Activated naive CD4-positive, alpha-beta T cell treated with Interleukin-2 at 50 U/mL for 16 hours (primary cell): ENCODE measurements around the gene CMC2.

Experiments
- DNase-seq: peaks from one replicate; pipeline ENCODE4 v3.0.0-alpha.2; 2020

CMC2 gene

DNA sequence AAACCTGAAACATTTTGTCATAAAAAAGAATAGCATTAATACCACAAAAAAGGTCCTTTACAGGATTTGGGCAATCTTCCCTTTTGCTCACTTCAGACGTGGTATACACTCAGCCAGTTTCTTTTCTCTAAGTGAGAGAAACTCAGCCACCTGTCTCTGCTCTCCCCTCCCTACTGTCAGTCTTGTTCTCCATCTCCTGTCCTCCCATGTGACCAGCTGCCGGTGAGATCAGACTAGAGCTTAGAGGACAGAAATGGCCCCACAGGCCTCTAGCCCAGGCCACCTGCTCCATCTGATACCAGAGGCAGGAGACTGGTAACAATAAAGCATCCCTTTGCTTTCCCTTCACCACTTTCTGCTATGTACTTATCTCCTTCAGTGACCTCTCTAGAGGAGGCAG lies 34.9 kb downstream of the CMC2 start:
- DNase-seq: no peak

DNA sequence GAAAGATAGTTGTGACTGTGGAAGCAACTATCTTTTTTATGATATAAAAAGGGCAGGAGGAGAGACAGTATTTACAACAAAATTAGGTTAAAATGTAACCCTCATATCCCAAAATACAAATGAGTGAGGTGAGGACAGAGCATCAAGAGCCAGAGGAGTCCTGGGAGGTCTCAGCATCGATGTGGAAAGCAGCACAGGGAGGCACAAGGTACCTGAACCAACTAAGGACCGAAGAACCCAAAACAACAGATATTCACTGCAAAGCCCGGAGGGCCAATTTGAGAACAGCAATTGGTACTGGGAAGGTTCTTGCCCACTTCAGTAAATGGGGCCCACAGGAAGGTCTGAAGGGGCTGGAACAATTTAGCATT lies 37.6 kb downstream of the CMC2 start:
- no peak for DNase-seq

DNA sequence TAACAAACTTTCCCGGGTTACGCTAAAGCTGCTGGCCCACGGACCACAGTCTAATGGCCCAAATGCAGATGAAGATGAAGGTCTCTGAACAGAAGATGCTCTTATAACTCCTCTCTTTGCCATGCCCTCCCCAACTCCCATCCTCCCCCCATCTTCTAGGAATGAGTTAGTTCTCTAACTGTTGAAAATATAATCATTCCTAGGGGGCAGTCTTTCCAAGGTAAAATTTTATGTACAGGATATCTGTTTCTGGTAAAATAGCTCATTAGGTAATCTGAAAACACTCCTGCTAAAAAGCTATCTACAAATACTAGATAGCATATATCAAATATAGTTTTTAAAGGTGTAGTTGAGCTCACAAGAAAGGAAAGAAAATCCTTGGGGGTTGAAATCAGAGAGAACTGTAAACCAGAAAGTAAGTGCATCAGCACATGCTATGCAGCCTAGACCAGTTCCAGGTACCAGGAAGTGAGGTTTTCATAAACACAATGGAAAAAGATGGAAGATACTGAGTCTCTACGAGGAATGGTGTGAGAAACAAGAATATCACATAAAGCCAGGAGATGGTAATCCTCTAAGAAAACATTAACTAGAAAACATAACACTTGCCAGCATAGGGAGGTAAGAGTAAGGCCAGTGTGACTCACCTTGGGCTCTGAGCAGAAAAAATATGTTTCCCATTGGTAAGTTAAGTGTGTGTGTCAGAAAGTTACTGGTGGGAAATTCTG lies 38.1 kb downstream of the CMC2 start:
- no peak for DNase-seq

DNA sequence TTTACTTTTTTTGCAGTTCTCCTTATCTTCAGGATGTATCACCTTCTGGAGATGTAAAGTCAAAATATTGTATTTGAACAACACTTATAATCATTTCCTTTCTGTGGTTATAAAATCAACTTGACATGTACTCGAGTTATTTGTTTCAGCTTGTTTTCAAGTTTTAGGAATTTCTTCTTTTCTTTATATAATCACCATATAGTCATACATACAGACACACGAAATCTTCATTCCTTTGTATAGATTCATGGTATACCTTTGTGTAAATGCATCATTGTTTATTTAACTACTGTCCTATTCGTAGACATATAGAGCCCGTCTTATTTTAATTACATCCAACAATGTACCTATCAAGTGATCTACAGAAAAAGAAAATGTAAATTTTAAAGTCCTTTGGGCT lies 40.1 kb downstream of the CMC2 start:
- no peak for DNase-seq

DNA sequence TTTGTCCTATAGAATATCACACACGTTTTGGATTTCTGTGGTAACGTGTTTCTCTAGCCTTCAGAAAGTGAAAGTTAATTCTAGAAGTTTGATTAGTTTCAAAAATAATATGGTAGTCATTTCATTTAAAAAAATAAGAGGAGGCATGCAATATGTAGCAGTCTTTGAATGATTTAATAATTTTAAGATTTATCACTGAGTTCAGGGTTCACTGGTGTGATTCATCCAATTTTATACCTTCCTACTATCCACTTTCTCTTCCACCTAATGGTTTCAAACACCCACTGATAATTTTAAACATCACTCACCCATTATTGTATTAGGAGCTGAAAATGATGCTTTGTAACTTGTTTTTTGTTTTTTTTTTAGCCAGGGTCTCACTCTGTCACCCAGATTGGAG lies 42.3 kb downstream of the CMC2 start:
- no peak for DNase-seq

DNA sequence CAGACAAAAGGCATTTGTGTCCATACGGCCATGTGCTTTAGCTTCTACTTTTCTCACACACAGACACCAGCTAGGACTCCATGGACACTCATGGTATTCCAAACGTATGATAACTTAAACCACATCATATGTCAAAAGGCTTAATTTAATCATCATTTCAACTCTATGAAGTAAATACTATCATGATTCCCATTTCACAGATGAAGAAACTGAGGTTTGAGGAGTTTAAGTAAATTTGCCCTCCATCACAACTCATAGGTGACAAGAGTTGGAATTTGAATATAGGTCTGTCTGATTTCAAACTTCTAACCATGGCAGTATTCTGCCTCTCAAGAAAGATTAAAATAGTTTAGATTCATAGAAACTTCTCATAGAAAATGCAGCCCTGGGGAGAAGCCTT lies 43.8 kb downstream of the CMC2 start:
- DNase-seq: no peak

DNA sequence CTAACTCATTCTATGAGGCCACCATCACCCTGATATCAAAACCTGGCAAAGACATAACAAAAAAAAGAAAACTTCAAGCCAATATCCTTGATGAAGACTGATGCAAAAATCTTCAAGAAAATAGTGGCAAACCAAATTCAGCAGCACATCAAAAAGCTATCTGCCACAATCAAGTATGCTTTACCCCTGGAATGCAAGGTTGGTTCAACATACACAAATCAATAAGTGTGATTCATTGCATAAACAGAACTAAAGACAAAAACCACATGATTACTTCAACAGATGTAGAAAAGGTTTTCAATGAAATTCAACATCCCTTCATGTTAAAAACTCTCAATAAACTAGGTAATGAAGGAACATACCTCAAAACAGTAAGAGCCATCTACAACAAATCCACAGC lies 48.4 kb downstream of the CMC2 start:
- no peak for DNase-seq

DNA sequence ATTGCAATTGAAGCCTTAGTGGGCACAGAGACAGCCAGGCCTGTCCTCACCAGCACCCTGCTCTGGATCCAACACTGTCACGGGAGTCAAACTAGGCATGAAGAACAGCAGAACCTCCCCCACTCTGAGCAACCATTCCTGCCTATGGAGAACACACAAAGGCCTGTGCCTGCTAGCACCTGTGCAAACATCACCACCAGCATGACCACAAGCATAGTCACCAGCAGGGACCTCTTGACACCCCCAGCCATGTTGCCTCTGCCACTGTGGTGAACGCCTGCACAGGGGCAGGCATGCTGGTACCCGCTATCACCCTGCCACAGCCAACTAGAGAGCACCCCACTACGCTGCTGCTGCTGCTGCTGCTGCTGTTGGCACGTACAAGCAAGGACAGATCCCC lies 51.7 kb downstream of the CMC2 start:
- no peak for DNase-seq

DNA sequence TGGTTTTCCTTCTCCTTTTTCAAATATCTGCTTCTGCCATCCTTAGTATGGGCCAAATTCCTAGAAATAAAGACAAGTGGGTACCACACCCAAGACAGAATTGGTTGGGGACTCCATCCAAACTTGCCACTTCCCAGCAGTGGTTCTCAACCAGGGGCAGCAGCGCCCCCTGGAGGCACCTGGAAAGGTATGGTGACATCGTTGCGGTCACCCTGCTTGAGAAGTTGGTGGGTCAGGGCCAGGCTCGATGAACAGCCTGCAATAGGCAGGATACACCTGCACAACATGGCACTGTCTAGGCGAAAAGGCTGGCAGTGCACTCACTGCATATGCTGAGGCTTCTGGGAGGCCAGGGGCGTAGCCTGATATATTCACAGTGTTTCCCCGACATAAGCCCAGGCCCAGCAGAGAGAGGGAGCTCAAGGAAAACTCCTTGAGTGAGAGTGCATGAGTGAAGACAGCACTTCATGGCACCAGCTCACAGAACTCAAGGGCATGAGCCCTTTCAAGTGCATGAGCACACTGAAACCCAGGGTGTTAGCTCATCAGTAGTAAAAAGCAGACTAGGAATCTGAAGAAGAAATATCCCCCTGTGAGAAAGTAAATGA lies 57.7 kb downstream of the CMC2 start:
- DNase-seq: peak; percentile 32

DNA sequence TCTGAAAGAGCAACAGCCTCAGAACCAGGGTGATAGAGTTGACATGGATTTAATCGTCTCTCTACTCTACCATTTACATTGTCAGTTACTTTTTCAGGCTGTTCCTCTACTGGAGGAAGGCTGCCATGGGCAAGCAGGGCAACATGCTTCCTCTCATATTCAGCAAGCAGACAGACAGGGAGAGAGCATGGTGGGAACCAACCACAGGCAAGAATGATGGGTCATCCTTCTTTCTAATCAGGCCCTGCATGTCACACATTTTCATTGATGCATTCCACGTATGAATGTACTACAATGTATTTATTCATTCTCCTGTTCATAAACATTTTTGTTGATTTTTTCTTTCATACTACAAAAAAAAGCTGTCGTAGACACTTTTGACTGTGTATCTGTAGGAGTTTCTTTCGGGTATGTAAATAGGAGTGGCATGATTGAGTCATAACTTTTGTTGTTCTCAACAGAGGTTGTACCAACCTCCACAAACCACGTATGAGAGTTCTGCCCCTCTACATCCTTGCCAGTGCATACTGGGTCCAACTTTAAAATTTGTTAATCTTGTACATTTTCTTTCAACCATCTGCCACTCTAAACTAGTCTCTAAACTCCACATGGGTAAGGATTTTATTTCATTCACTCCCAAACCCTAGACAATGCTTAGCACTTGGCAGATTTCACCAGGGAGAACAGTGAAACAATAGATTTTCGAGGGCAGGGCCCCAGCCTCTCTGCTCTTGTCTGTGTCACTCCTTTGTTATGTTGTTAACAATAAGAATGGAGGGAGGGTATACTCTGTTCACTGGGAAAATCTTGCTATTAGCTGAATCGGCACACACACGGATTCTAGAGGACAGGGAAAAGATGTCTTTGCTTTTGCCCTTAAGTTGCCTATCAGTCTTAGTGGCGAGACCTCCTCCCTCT lies 58.7 kb downstream of the CMC2 start:
- no peak for DNase-seq

DNA sequence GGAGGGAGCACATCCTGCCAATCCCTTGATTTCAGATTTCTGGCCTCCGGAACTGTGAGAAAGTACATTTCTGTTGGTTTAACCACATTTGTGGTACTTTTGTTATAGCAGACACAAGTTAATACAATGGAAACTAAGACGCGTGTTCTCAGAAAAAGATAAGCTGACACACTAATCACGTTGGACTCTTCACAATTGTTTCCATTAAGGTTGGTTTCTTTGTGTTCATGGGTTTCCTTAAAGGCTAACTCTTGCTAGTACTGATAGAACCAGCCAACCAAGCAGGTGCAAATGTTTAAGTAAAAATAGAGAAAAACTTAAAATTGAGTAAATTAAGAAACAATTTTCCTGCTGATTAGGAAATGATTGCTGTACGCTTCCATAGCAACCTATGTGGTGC lies 59.4 kb downstream of the CMC2 start:
- no peak for DNase-seq

DNA sequence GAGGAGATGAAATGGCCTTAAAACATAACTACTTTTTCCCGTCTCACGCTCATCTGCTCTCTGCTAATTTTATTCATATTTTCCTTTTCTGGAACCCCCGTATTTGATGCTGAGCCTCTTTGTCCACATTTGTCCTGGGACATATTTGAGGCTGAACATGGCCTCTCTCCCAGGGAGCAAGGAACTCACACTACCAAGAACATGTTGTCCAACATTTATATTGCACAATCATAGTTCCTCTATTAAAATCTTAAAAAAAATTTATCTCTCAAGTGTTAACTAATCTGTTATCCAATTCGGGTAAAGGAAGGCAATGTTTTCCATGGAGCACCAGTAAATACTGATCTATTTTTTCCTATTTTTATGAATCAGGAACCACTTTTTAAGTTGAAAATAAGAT lies 60.2 kb downstream of the CMC2 start:
- no peak for DNase-seq

DNA sequence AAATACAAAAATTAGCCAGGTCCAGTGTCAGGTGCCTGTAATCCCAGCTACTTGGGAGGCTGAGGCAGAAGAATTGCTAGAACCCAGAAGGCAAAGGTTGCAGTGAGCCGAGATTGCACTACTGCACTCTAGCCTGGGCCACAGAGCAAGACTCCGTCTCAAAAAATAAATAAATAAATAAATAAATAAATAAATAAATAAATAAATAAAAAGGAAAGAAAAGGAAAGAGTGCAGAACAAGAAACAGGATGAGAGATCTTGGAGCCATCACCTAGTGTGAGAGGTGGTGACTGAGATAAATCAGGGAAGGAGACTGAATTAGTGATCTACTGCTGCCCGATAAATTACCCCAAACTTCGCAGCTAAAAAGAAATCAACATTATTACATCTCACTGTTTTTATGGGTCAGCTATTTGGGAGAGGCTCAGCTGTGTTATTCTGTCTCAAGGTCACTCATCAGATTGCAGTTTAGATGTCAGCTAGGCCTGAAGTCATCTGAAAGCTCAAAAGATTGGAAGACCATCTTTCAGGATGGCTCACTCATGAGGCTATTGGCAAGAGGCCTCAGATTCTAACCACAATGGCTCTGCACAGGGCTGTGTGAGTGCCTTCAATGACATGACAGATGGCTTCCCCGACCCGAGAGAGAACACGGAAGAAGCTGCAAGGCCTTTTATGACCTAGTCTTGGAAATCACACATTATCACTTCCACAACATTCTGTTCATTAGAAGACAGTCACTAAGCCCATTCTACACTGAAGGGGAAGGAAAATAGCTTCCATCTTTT lies 66.4 kb downstream of the CMC2 start:
- no peak for DNase-seq

DNA sequence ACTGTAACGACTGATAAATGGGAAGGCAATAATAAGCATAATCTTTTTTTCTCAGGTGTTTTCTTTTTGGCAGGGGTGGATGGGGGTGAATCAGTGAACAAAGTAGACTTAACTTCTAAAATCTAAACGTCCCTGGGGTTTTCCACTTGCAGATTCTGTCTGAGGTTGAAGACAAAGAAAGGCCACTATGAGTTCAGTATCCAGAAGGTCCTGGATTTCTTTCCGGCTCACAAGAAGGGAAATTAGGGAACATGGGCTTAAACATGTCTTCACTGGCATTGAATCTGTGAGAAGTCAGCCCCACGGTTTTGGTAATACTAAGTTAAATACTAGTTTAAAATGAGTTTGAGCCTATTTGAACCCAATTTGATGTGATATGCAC lies 67.8 kb downstream of the CMC2 start:
- no peak for DNase-seq

DNA sequence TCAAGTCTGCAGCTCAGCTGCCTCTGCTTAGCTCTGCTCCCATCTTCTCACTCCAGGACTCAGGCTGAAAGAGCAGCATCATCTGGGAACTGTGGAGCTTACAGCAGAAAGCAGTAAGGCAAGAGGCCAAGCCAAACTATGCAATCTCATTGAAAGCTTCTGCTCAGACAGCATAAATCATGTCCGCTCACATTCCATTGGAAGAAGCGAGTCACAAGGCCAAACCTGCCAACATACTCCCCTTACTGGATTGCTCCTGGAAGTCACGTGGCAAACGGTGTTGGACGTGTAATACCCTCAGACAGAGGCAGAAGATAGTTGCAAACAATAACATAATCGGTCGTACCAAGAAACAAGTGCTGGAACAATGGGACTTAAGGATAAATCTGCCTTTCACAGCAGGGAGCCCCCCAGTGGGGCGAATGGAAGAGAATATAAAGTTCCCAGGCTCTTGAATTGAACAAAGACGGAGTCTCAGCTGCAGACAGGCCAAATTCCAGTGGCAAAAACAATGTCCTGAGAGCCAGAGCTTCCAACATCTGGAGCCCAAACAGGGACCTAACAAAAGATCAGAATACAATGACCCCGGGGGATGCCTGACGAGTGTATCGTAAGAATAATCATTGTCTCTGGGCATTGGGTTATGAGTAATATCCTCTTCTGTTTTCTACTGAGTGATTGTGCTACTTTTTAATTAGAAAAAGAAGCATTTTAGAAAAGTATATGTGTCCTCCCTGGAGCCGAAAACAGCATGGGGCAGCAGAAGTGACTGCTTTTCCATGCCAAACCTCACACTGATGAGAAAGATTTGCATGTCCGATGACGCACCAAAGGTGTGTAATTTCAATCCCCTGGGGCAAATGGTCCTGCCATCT lies 68.4 kb downstream of the CMC2 start:
- DNase-seq: no peak

DNA sequence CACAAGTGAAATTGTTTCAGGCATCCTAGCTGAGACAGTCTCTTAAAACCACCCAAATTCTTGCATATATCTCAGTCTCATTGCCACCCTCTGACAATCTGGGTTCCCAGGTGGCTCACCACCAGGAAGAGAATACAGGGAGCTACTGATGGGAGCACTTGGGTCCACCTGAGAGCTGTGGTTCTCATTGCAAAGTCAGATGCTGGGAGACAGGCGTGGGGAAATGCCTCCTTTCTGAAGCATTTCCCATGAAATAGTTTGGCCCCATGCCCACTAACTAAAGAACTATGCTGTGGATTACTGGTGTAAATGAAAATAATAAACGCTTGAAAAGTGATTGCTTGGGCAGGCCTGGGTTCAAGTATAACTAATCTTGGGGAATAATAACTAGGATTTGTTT lies 70.3 kb downstream of the CMC2 start:
- DNase-seq: no peak

DNA sequence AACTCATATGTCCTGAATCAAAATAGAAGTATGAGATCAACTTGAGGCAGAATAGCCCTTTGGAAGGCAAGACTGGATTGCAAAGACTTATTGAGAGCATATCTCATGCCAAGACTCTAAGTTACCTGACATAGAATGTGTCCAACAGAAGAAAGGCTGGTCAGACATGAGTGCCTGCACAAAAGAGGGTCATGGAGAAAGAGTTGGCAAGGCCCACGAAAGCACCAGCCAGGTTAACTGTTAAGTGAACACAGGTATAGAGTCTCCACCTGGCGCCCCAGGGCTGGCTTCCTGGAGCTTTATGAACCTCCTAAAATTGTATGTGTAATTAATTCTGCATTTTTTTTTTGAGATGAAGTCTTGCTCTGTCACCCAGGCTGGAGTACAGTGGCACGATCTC lies 71.0 kb downstream of the CMC2 start:
- no peak for DNase-seq

DNA sequence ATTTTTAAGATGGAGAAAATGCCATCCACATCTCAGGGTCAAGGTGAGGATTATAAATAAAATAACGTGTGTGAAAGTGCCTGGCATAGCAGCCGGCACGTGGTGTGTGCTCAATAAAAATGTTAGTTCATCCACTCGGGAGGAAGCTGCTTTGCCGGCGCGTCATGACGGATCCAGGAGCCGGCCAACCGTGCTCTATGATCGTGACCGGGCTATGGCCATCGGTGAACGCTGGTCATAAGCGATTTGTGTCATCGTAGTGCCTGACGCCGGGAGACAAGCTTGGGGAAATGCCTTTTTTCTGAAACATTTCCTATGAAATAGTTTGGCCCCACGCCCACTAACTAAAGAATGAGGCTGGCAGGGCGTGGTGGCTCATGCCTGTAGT lies 74.0 kb downstream of the CMC2 start:
- DNase-seq: no peak

DNA sequence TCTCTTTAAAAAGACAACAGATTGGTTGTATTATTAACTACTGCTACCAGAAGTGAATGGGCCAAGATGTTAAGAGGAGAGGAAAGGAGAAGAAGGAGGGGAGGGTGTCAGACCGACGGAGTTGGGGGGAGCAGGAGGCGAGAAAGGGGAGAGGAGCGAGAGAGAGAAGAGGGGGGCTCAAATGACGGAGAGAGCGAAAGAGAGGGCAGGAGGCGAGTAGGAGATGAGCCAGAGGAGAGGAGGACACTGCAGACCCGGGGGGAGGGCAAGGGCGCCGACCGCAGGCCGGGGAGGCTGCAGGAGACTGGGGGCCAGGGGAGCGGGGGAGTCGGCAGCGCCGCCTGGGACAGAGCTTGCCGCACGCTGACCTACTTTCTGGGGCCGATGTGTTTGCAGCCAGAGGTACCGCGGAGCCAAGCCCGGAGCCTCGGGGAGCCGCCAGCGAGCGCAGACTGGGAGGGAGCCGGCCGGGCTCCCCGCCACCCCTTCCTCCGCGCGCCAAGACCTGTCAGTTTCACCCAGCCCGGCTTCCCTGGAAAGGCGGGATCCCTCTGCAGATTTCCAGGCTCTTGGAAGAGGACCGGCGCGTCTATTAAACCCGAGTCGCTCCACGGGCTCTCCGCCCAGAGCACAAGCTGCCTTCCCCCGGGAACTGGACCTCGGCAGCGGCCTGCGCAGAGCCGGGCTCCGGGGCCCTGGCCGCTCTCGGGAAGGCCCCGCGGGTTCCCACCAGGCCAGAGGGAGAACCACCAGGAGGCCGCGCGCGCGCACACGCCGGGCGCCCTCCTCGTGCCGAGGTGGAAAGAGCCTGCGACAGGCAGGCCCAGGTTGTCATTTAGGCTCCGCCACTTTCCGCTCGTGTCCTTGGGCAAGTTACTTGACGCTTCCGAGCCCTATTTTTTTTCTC lies 74.6 kb downstream of the CMC2 start:
- no peak for DNase-seq

DNA sequence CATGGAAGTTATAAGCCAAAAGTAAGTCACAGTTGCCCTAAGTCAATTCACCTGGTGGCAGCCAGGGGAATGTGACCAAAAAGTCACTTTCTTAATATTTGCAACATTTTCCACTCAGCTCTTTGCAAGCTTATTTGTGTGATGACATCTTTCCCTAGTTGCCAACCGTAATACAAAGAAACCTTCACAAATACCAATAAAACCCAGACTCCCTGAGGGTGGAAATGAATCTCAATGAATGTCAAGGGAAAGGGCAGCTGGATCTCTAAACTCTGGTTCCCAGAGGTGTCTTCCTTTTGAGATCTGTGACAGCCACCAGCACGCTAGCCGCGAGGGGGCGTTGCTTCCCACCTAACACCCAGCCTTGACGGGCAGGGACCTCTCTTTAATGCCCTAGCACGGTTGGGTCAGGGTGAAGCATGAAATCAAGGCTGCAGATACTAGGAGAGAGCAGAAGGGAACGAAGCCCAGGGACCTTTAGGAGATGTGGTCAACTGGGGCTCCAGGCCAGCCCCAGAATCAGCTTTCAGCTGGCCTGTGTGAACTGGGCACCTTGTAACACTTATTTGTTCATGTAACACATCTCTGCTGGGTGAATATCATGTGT lies 82.2 kb downstream of the CMC2 start:
- DNase-seq: peak; percentile 30

DNA sequence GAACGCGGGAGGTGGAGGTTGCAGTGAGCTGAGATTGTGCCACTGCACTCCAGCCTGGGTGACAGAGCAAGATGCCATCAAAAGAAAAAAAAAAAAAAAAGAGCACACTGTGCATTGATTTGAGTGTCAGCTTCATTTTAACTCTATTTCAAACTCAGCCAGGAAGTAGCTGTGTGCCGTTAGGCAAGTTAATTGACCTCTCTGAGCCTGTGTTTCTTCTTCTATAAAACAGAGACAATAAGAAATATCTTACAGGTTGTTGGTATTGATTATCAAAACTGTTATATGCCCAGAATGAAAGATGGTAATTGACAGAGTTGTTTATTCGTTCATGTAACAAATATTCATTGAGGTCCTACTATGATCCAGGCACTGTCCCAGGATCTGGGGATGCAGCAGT lies 83.3 kb downstream of the CMC2 start:
- DNase-seq: no peak
